NT2/D1 (cell line): ENCODE results near the gene PLAAT5.

ENCODE experiments used
- DNase-seq: peaks from one replicate; pipeline ENCODE4 v3.0.0-alpha.2; 2011; ENCODE audit warnings: low read depth, low spot score
- H3K27me3 ChIP-seq: 2 replicates; pipeline ENCODE4 v1.6.0; 2011; ENCODE audit warnings: mild to moderate bottlenecking; ENCODE audit not compliant: insufficient read length, insufficient read depth
- H3K36me3 ChIP-seq: 2 replicates; pipeline ENCODE4 v1.6.1; 2011; ENCODE audit warnings: mild to moderate bottlenecking, low read length, mixed read lengths; ENCODE audit not compliant: insufficient read depth, insufficient read length
- H3K4me1 ChIP-seq: 2 replicates; pipeline ENCODE4 v1.5.1; 2011; ENCODE audit not compliant: insufficient read depth, insufficient read length
- H3K4me3 ChIP-seq: 2 replicates; pipeline ENCODE4 v1.5.1; 2011; ENCODE audit warnings: low read depth; ENCODE audit not compliant: insufficient read length
- H3K9ac ChIP-seq: 2 replicates; pipeline ENCODE4 v1.6.0; 2011; ENCODE audit warnings: low read depth; ENCODE audit not compliant: insufficient read length
- H3K9me3 ChIP-seq: 2 replicates; pipeline ENCODE4 v1.5.1; 2011; ENCODE audit warnings: mild to moderate bottlenecking, low read length; ENCODE audit not compliant: insufficient read depth
- SUZ12 ChIP-seq: IDR thresholded peaks from 2 replicates; pipeline ENCODE4 v1.6.1; 2011; ENCODE audit not compliant: insufficient read length, insufficient read depth; ENCODE audit errors: extremely low read depth
- YY1 ChIP-seq: IDR thresholded peaks from 2 replicates; pipeline ENCODE4 v1.6.1; 2011; ENCODE audit not compliant: insufficient read length, insufficient read depth
- ZNF274 ChIP-seq: IDR thresholded peaks from 2 replicates; pipeline ENCODE4 v1.6.1; 2011; ENCODE audit warnings: mild to moderate bottlenecking, low read depth, low read length

The PLAAT5 gene

GRCh38 chr11:63504054-63504453, 13.1 kb upstream of the PLAAT5 start:
- H3K4me1 ChIP-seq, result peaks cover 25% of the 10 kb centered on the region

GRCh38 chr11:63503492-63503891, 12.5 kb upstream of the PLAAT5 start:
- no peaks in the 10 kb centered on the region for H3K27me3 ChIP-seq
- H3K36me3 ChIP-seq, result no peaks in the 10 kb centered on the region
- DNase-seq, result no peak
- TF ChIP-seq SUZ12, result no peak
- no peak for TF ChIP-seq YY1
- TF ChIP-seq ZNF274, result no peak
- H3K9me3 ChIP-seq, result peaks cover 55% of the 10 kb centered on the region
- H3K9ac ChIP-seq, result no peak overlapping the region
- H3K4me1 ChIP-seq, result peaks cover 25% of the 10 kb centered on the region
- H3K4me3 ChIP-seq, result no peak overlapping the region

More at GRCh38 chr11:63504054-63504453, 13.1 kb upstream of the PLAAT5 start:
- H3K4me3 ChIP-seq, result no peak overlapping the region
- H3K27me3 ChIP-seq, result no peaks in the 10 kb centered on the region
- H3K9ac ChIP-seq, result no peak overlapping the region
- TF ChIP-seq SUZ12 (no peak), YY1 (no peak), ZNF274 (no peak)
- no peak for DNase-seq
- no peaks in the 10 kb centered on the region for H3K36me3 ChIP-seq
- peaks cover 49% of the 10 kb centered on the region for H3K9me3 ChIP-seq

- no peak overlapping the region for H3K9ac ChIP-seq
- H3K9me3 ChIP-seq, result peaks cover 62% of the 10 kb centered on the region
- TF ChIP-seq SUZ12, result no peak
- no peak for TF ChIP-seq ZNF274
- no peak for TF ChIP-seq YY1
- no peaks in the 10 kb centered on the region for H3K27me3 ChIP-seq
- peaks cover 24% of the 10 kb centered on the region for H3K4me1 ChIP-seq
- H3K4me3 ChIP-seq, result no peak overlapping the region
- H3K36me3 ChIP-seq, result no peaks in the 10 kb centered on the region
- DNase-seq, result no peak
Observed at GRCh38 chr11:63502252-63502820, 11.4 kb upstream of the PLAAT5 start.

GRCh38 chr11:63501236-63501635, 10.3 kb upstream of the PLAAT5 start:
- no peak for DNase-seq
- H3K36me3 ChIP-seq, result no peaks in the 10 kb centered on the region
- peaks cover 14% of the 10 kb centered on the region for H3K4me1 ChIP-seq
- TF ChIP-seq YY1 (no peak), ZNF274 (no peak), SUZ12 (no peak)
- no peak overlapping the region for H3K4me3 ChIP-seq
- no peak overlapping the region for H3K9ac ChIP-seq
- no peaks in the 10 kb centered on the region for H3K27me3 ChIP-seq
- peaks cover 62% of the 10 kb centered on the region for H3K9me3 ChIP-seq

- no peak overlapping the region for H3K4me3 ChIP-seq
- no peak for TF ChIP-seq YY1
- no peak for TF ChIP-seq SUZ12
Observed at GRCh38 chr11:63499874-63500273, 8.9 kb upstream of the PLAAT5 start.

GRCh38 chr11:63494975-63495374, 4.0 kb upstream of the PLAAT5 start:
- no peak overlapping the region for H3K4me3 ChIP-seq
- TF ChIP-seq YY1, result no peak
- TF ChIP-seq ZNF274, result no peak
- no peak for TF ChIP-seq SUZ12

More at GRCh38 chr11:63499874-63500273, 8.9 kb upstream of the PLAAT5 start:
- H3K27me3 ChIP-seq, result no peaks in the 10 kb centered on the region
- DNase-seq, result no peak
- H3K36me3 ChIP-seq, result no peaks in the 10 kb centered on the region
- H3K9ac ChIP-seq, result no peak overlapping the region
- peaks cover 62% of the 10 kb centered on the region for H3K9me3 ChIP-seq
- H3K4me1 ChIP-seq, result peaks cover 5% of the 10 kb centered on the region

GRCh38 chr11:63493127-63493526, 2.2 kb upstream of the PLAAT5 start:
- no peak for TF ChIP-seq SUZ12
- no peak for TF ChIP-seq ZNF274
- TF ChIP-seq YY1, result no peak
- Histone ChIP-seq H3K4me3 (no peak overlapping the region), H3K4me1 (no peaks in the 10 kb centered on the region), H3K9ac (no peak overlapping the region), H3K9me3 (peaks cover 16% of the 10 kb centered on the region), H3K36me3 (no peaks in the 10 kb centered on the region), H3K27me3 (no peaks in the 10 kb centered on the region)
- DNase-seq, result no peak

More at GRCh38 chr11:63494975-63495374, 4.0 kb upstream of the PLAAT5 start:
- Histone ChIP-seq H3K9ac (no peak overlapping the region), H3K36me3 (no peaks in the 10 kb centered on the region), H3K27me3 (no peaks in the 10 kb centered on the region), H3K4me1 (no peaks in the 10 kb centered on the region), H3K9me3 (peaks cover 35% of the 10 kb centered on the region)
- no peak for DNase-seq
